ENCODE measurements around the gene TCHH. TPM values are rescaled to one million over a fixed set of nuclear protein-coding genes. Genes with fewer than 3 reads are reported as not detected.

Gene TCHH
- total RNA-seq, 2 donors from 2014 or later = 0.91 TPM; not detected in 1

DNA sequence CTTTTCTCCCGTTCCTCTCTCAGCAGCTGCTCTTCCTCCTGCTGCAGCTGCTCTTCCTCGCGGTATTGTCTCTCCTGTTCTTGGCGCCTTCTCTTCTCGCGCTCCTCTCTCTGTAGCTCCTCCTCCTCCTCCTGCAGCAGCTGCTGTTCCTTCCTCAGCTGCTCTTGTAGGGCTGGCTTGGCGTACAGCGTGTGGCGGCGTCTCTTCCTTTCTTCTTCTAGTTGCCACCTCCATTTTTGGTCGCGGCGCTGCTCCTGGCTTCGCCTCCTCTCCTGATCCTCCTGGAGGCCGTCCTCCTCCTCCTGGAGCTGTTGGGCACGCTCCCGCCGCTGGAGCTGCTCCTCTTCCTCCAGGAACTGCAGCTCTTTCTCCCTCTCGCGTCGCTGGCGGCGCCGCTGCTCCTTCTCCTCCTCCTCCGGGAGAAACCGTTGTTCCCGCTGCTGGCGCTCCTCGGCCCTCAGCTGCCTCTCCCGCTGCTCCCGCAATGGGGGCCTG, 4.8 kb downstream of the TCHH start:
- Histone ChIP-seq H3K36me3 (no peaks in the 10 kb centered on the region), H3K9me3 (no peaks in the 10 kb centered on the region), H3K27me3 (replicated peaks; ENCODE audit: insufficient read depth) (no peaks in the 10 kb centered on the region), H3K27ac (no peak overlapping the region), H3K4me3 (peak overlapping the region; percentile 16 to 30), H3K4me1 (replicated peaks) (peaks cover 8% of the 10 kb centered on the region)
- intact Hi-C loops (cut with DNase I) = no loop called here
- TF ChIP-seq POLR2A (IDR thresholded peaks at IDR 0.05) (no peak), POLR2AphosphoS5 (IDR thresholded peaks at IDR 0.05) (no peak)
- TF ChIP-seq, protein P1, sequence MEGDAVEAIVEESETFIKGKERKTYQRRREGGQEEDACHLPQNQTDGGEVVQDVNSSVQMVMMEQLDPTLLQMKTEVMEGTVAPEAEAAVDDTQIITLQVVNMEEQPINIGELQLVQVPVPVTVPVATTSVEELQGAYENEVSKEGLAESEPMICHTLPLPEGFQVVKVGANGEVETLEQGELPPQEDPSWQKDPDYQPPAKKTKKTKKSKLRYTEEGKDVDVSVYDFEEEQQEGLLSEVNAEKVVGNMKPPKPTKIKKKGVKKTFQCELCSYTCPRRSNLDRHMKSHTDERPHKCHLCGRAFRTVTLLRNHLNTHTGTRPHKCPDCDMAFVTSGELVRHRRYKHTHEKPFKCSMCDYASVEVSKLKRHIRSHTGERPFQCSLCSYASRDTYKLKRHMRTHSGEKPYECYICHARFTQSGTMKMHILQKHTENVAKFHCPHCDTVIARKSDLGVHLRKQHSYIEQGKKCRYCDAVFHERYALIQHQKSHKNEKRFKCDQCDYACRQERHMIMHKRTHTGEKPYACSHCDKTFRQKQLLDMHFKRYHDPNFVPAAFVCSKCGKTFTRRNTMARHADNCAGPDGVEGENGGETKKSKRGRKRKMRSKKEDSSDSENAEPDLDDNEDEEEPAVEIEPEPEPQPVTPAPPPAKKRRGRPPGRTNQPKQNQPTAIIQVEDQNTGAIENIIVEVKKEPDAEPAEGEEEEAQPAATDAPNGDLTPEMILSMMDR (IDR thresholded peaks at IDR 0.05) = no peak
- peak; percentile 12 for DNase-seq (ENCODE audit: low spot score)
- 1% methylated on average over 31 of the region's 31 CpGs for WGBS

DNA sequence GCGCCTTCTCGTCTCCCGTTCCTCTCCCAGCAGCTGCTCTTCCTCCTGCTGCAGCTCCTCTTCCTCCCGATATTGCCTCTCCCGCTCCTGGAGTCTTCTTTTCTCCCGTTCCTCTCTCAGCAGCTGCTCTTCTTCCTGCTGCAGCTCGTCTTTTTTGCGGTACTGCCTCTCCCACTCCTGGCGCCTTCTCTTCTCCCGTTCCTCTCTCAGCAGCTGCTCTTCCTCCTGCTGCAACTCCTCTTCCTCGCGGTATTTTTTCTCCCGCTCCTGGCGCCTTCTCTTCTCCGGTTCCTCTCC, 5.3 kb downstream of the TCHH start:
- Histone ChIP-seq H3K36me3 (no peaks in the 10 kb centered on the region), H3K9me3 (no peaks in the 10 kb centered on the region), H3K27ac (no peak overlapping the region), H3K27me3 (replicated peaks; ENCODE audit: insufficient read depth) (no peaks in the 10 kb centered on the region), H3K4me1 (replicated peaks) (peaks cover 8% of the 10 kb centered on the region), H3K4me3 (peak overlapping the region; percentile 16 to 30)
- intact Hi-C loops (cut with DNase I) = no loop called here
- TF ChIP-seq, protein P1 (IDR thresholded peaks at IDR 0.05) = no peak
- TF ChIP-seq POLR2A (IDR thresholded peaks at IDR 0.05) (no peak), POLR2AphosphoS5 (IDR thresholded peaks at IDR 0.05) (no peak)
- WGBS = 6% methylated on average over 15 of the region's 15 CpGs
- no peak for DNase-seq (ENCODE audit: low spot score)

DNA sequence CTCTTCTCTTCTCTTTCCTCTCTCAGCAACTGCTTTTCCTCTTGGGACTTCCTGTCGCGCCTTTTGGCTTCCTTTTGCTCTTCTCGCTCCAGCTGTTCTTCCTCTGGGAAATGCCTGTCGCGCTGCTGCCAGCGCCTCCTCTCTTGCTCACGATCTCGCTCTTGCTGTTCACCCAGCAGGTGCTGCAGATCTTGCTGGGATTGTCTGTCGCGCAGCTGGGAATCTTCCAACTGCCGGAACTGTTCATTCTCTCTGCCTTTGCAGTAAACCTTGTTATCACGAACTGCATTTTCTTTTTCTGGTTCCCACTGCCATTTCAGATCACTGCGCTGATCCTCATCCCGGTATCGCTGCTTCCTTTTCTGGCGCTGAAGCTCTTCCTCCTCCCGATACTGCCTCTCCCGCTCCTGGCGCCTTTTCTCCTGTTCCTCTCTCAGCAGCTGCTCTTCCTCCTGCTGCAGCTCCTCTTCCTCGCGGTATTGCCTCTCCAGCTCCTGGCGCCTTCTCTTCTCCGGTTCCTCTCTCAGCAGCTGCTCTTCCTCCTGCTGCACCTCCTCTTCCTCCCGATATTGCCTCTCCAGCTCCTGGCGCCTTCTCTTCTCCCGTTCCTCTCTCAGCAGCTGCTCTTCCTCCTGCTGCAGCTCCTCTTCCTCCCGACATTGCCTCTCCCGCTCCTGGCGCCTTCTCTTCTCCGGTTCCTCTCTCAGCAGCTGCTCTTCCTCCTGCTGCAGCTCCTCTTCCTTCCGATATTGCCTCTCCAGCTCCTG, 5.8 kb downstream of the TCHH start:
- DNase-seq (ENCODE audit: low spot score) = no peak
- no peaks in the 10 kb centered on the region for H3K9me3 ChIP-seq
- no peaks in the 10 kb centered on the region for H3K27me3 ChIP-seq (replicated peaks; ENCODE audit: insufficient read depth)
- 6% methylated on average over 31 of the region's 31 CpGs for WGBS
- H3K27ac ChIP-seq = no peak overlapping the region
- H3K36me3 ChIP-seq = no peaks in the 10 kb centered on the region
- intact Hi-C loops (cut with DNase I) = no loop called here
- peak overlapping the region; percentile 16 to 30 for H3K4me3 ChIP-seq
- peaks cover 8% of the 10 kb centered on the region for H3K4me1 ChIP-seq (replicated peaks)
- no peak for TF ChIP-seq POLR2AphosphoS5 (IDR thresholded peaks at IDR 0.05)

DNA sequence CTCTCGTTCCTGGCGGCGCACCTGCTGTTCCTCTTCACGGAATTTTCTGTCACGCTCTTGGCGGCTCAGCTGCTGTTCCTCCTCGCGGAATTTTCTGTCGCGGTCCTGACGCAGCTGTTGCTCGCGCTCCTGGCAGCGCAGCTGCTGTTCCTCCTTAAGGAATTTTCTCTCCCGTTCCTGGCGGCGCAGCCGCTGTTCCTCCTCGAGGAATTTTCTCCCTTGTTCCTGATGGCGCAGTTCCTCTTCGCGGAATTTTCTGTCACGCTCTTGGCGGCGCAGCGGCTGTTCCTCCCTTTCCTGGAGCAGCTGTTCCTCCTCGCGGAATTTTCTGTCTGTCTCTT, 6.4 kb downstream of the TCHH start:
- no peaks in the 10 kb centered on the region for H3K27me3 ChIP-seq (replicated peaks; ENCODE audit: insufficient read depth)
- intact Hi-C loops (cut with DNase I) = no loop called here
- H3K27ac ChIP-seq = no peak overlapping the region
- WGBS = 15% methylated on average over 28 of the region's 28 CpGs
- TF ChIP-seq POLR2A (IDR thresholded peaks at IDR 0.05) = no peak
- TF ChIP-seq, protein P1 (IDR thresholded peaks at IDR 0.05) = no peak
- TF ChIP-seq POLR2AphosphoS5 (IDR thresholded peaks at IDR 0.05) = no peak
- no peak for DNase-seq (ENCODE audit: low spot score)
- H3K36me3 ChIP-seq = no peaks in the 10 kb centered on the region
- H3K4me1 ChIP-seq (replicated peaks) = peaks cover 8% of the 10 kb centered on the region
- no peaks in the 10 kb centered on the region for H3K9me3 ChIP-seq
- H3K4me3 ChIP-seq = no peak overlapping the region

DNA sequence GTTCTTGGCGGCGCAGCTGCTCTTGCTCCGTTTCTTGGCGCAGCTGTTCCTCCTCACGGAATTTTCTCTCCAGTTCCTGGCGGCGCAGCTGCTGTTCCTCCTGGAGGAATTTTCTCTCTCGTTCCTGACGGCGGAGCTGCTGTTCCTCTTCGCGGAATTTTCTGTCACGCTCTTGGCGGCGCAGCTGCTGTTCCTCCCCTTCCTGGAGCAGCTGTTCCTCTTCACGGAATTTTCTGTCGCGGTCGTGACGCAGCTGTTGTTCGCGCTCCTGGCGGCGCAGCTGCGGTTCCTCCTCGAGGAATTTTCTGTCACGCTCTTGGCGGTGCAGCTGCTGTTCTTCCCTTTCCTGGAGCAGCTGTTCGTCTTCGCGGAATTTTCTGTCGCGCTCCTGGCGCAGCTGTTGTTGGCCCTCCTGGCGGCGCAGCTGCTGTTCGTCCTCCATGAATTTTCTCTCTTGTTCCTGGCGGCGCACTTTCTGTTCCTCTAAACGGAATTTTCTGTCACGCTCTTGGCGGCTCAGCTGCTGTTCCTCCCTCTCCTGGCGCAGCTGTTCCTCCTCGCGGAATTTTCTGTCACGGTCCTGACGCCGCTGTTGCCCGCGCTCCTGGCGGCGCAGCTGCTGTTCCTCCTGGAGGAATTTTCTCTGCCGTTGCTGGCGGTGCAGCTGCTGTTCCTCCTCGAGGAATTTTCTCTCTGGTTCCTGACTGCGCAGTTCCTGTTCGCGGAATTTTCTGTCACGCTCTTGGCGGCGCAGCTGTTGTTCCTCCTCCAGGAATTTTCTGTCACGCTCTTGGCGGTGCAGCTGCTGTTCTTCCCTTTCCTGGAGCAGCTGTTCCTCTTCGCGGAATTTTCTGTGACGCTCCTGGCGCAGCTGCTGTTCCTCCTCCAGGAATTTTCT, 7.0 kb downstream of the TCHH start:
- peaks cover 8% of the 10 kb centered on the region for H3K4me1 ChIP-seq (replicated peaks)
- no peak for DNase-seq (ENCODE audit: low spot score)
- intact Hi-C loops (cut with DNase I) = no loop called here
- 9% methylated on average over 67 of the region's 67 CpGs for WGBS
- no peaks in the 10 kb centered on the region for H3K36me3 ChIP-seq
- H3K27me3 ChIP-seq (replicated peaks; ENCODE audit: insufficient read depth) = no peaks in the 10 kb centered on the region
- no peak overlapping the region for H3K27ac ChIP-seq
- TF ChIP-seq POLR2AphosphoS5 (IDR thresholded peaks at IDR 0.05) (no peak), POLR2A (IDR thresholded peaks at IDR 0.05) (no peak)
- TF ChIP-seq, protein P1 (IDR thresholded peaks at IDR 0.05) = no peak
- H3K4me3 ChIP-seq = peak overlapping the region in 1 of 2 donors; percentile 11
- no peaks in the 10 kb centered on the region for H3K9me3 ChIP-seq

Data from prostate gland (tissue), 2 donors.